Immature natural killer cell (primary cell): ENCODE results near the gene DCAF7. TPM values are rescaled to one million over a fixed set of nuclear protein-coding genes. Genes with fewer than 3 reads are reported as not detected.
A peak's percentile ranks its signal among the peaks of the same experiment; 100 is the strongest.

Experiments
- DNase-seq, 3 donors: peaks; one replicate each; pipeline ENCODE4 v3.0.0; 2022; ENCODE audit warnings: mixed read lengths in 1 of 3
- H3K27ac Mint-ChIP-seq, 6 donors: one replicate each; pipeline ENCODE4 v1.8.0; 2020; ENCODE audit warnings: mixed read lengths in 6 of 6, mild to moderate bottlenecking in 5 of 6, inconsistent platforms in 4 of 6, moderate library complexity in 3 of 6
- H3K27me3 Mint-ChIP-seq, 3 donors: one replicate each; pipeline ENCODE4 v1.8.0; 2020 to 2021; ENCODE audit warnings: low read depth in 3 of 3, mild to moderate bottlenecking in 3 of 3, mixed read lengths in 3 of 3, moderate library complexity in 3 of 3, inconsistent platforms in 1 of 3
- H3K36me3 Mint-ChIP-seq, 3 donors: one replicate each; pipeline ENCODE4 v1.8.0; 2020; ENCODE audit warnings: mixed read lengths in 3 of 3, inconsistent platforms in 2 of 3, mild to moderate bottlenecking in 2 of 3
- H3K4me1 Mint-ChIP-seq, 2 donors: one replicate each; pipeline ENCODE4 v1.8.0; 2020; ENCODE audit warnings: inconsistent platforms in 2 of 2, mild to moderate bottlenecking in 2 of 2, mixed read lengths in 2 of 2, moderate library complexity in 1 of 2
- H3K4me3 Mint-ChIP-seq, 5 donors: one replicate each; pipeline ENCODE4 v1.8.0; 2020; ENCODE audit warnings: mild to moderate bottlenecking in 5 of 5, mixed read lengths in 5 of 5, inconsistent platforms in 3 of 5, moderate library complexity in 3 of 5
- H3K9me3 Mint-ChIP-seq, 6 donors: one replicate each; pipeline ENCODE4 v1.8.0; 2020; ENCODE audit warnings: mild to moderate bottlenecking in 6 of 6, mixed read lengths in 6 of 6, inconsistent platforms in 4 of 6, moderate library complexity in 3 of 6
- polyA plus RNA-seq, 3 donors: library from polyadenylated mRNA; unstranded; fragments of 300-500 nt; fragmentation: Illumina TruSeq; gene quantifications; one replicate each; pipeline ENCODE4 v1.2.3, GENCODE V29; 2021

The DCAF7 gene
- polyA plus RNA-seq, 3 donors from 2014 or later, result 69.2 to 124 (median 113) TPM

- Mint-ChIP-seq H3K4me3 (no peak overlapping the region), H3K4me1 (no peaks in the 10 kb centered on the region), H3K27me3 (peaks cover 0 to 7% (median 3%) of the 10 kb centered on the region in 3 donors), H3K27ac (no peak overlapping the region), H3K9me3 (no peaks in the 10 kb centered on the region), H3K36me3 (no peaks in the 10 kb centered on the region)
- DNase-seq, result no peak
Measured at GRCh38 chr17:63531022-63531965, 19.0 kb upstream of the DCAF7 start.

GRCh38 chr17:63533433-63534077, 16.7 kb upstream of the DCAF7 start:
- Mint-ChIP-seq H3K27ac (no peak overlapping the region), H3K4me3 (no peak overlapping the region), H3K36me3 (no peaks in the 10 kb centered on the region), H3K4me1 (no peaks in the 10 kb centered on the region), H3K9me3 (no peaks in the 10 kb centered on the region), H3K27me3 (peaks cover 0 to 10% (median 3%) of the 10 kb centered on the region in 3 donors)
- DNase-seq, result no peak

- Mint-ChIP-seq H3K27ac (no peak overlapping the region), H3K27me3 (peaks cover 0 to 13% (median 7%) of the 10 kb centered on the region in 3 donors), H3K36me3 (no peaks in the 10 kb centered on the region), H3K4me1 (no peaks in the 10 kb centered on the region), H3K4me3 (no peak overlapping the region), H3K9me3 (no peaks in the 10 kb centered on the region)
- DNase-seq, result no peak
Measured at GRCh38 chr17:63534078-63534570, 16.2 kb upstream of the DCAF7 start.

GRCh38 chr17:63534816-63535455, 15.3 kb upstream of the DCAF7 start:
- Mint-ChIP-seq H3K4me3 (no peak overlapping the region), H3K27me3 (peaks cover 0 to 19% (median 11%) of the 10 kb centered on the region in 3 donors), H3K4me1 (no peaks in the 10 kb centered on the region), H3K36me3 (no peaks in the 10 kb centered on the region), H3K27ac (no peak overlapping the region), H3K9me3 (peaks cover 0 to 2% (median 0%) of the 10 kb centered on the region in 6 donors)
- DNase-seq, result no peak

- Mint-ChIP-seq H3K4me1 (no peaks in the 10 kb centered on the region), H3K36me3 (no peaks in the 10 kb centered on the region), H3K27ac (no peak overlapping the region), H3K4me3 (no peak overlapping the region), H3K27me3 (peaks cover 0 to 22% (median 13%) of the 10 kb centered on the region in 3 donors), H3K9me3 (peaks cover 0 to 2% (median 0%) of the 10 kb centered on the region in 6 donors)
- no peak for DNase-seq
Measured at GRCh38 chr17:63535640-63536039, 14.6 kb upstream of the DCAF7 start.

GRCh38 chr17:63537001-63537400, 13.3 kb upstream of the DCAF7 start:
- no peaks in the 10 kb centered on the region for H3K36me3 Mint-ChIP-seq
- H3K4me3 Mint-ChIP-seq, result no peak overlapping the region
- H3K9me3 Mint-ChIP-seq, result peaks cover 0 to 2% (median 0%) of the 10 kb centered on the region in 6 donors
- peaks cover 0 to 28% (median 13%) of the 10 kb centered on the region in 3 donors for H3K27me3 Mint-ChIP-seq
- no peak for DNase-seq
- no peaks in the 10 kb centered on the region for H3K4me1 Mint-ChIP-seq
- H3K27ac Mint-ChIP-seq, result no peak overlapping the region

GRCh38 chr17:63537991-63538692, 12.1 kb upstream of the DCAF7 start:
- no peaks in the 10 kb centered on the region for H3K4me1 Mint-ChIP-seq
- H3K4me3 Mint-ChIP-seq, result no peak overlapping the region
- H3K27me3 Mint-ChIP-seq, result peaks cover 0 to 28% (median 15%) of the 10 kb centered on the region in 3 donors
- no peak overlapping the region for H3K27ac Mint-ChIP-seq
- DNase-seq, result no peak
- peaks cover 0 to 2% (median 0%) of the 10 kb centered on the region in 6 donors for H3K9me3 Mint-ChIP-seq
- no peaks in the 10 kb centered on the region for H3K36me3 Mint-ChIP-seq

GRCh38 chr17:63538693-63539595, 11.3 kb upstream of the DCAF7 start:
- peaks cover 0 to 26% (median 13%) of the 10 kb centered on the region in 3 donors for H3K27me3 Mint-ChIP-seq
- H3K4me1 Mint-ChIP-seq, result no peaks in the 10 kb centered on the region
- peak overlapping the region in 1 of 5 donors; percentile 25 for H3K4me3 Mint-ChIP-seq
- DNase-seq, result no peak
- peaks cover 0 to 2% (median 0%) of the 10 kb centered on the region in 6 donors for H3K9me3 Mint-ChIP-seq
- no peak overlapping the region for H3K27ac Mint-ChIP-seq
- H3K36me3 Mint-ChIP-seq, result no peaks in the 10 kb centered on the region

GRCh38 chr17:63540590-63540989, 9.7 kb upstream of the DCAF7 start:
- Mint-ChIP-seq H3K27me3 (peaks cover 0 to 26% (median 13%) of the 10 kb centered on the region in 3 donors), H3K36me3 (no peaks in the 10 kb centered on the region), H3K4me3 (no peak overlapping the region)

GRCh38 chr17:63542218-63542545, 8.1 kb upstream of the DCAF7 start:
- no peaks in the 10 kb centered on the region for H3K36me3 Mint-ChIP-seq
- DNase-seq, result no peak
- peaks cover 0 to 2% (median 0%) of the 10 kb centered on the region in 6 donors for H3K9me3 Mint-ChIP-seq
- H3K27me3 Mint-ChIP-seq, result peaks cover 0 to 20% (median 13%) of the 10 kb centered on the region in 3 donors
- H3K27ac Mint-ChIP-seq, result no peak overlapping the region
- H3K4me3 Mint-ChIP-seq, result no peak overlapping the region
- no peaks in the 10 kb centered on the region for H3K4me1 Mint-ChIP-seq

More at GRCh38 chr17:63540590-63540989, 9.7 kb upstream of the DCAF7 start:
- H3K9me3 Mint-ChIP-seq, result peaks cover 0 to 2% (median 0%) of the 10 kb centered on the region in 6 donors
- no peaks in the 10 kb centered on the region for H3K4me1 Mint-ChIP-seq
- no peak overlapping the region for H3K27ac Mint-ChIP-seq
- DNase-seq, result no peak

- Mint-ChIP-seq H3K4me1 (no peaks in the 10 kb centered on the region), H3K36me3 (no peaks in the 10 kb centered on the region), H3K4me3 (no peak overlapping the region), H3K9me3 (peaks cover 0 to 2% (median 0%) of the 10 kb centered on the region in 6 donors), H3K27me3 (peaks cover 0 to 18% (median 13%) of the 10 kb centered on the region in 3 donors), H3K27ac (no peak overlapping the region)
- no peak for DNase-seq
Measured at GRCh38 chr17:63542942-63543821, 7.1 kb upstream of the DCAF7 start.
